ENCODE results near the gene HIF1A. TPM values are rescaled to one million over a fixed set of nuclear protein-coding genes. Genes with fewer than 3 reads are reported as not detected.

Gene HIF1A
- total and polyA plus RNA-seq, 2 of the 8 experiments (the other 6 are each of a cell fraction or from before 2014, with no cell fraction given): 54.8 to 175 TPM

- TF ChIP-seq GTF2F1 (IDR thresholded peaks at IDR 0.05; ENCODE audit: borderline replicate concordance, low read depth, low read length) (no peak), CBX8 (IDR thresholded peaks at IDR 0.05; ENCODE audit: borderline replicate concordance, low read depth, low read length) (no peak), RXRA (IDR thresholded peaks at IDR 0.05; ENCODE audit: insufficient read depth, low read depth, low read length) (no peak), EP300 (IDR thresholded peaks at IDR 0.05; ENCODE audit: borderline replicate concordance in 1 of 2, low read depth in 2 of 2, low read length in 2 of 2) (no peak), KDM5A (IDR thresholded peaks at IDR 0.05; ENCODE audit: low read length) (no peak), CREB1 (IDR thresholded peaks at IDR 0.05) (no peak), TBP (IDR thresholded peaks at IDR 0.05; ENCODE audit: low read depth, low read length) (no peak)
These were observed 25.4 kb downstream of the HIF1A start (continued) for GRCh38 chr14:61720741-61721140.
